Neural cell (in vitro differentiated cells): Measurements from ENCODE around the gene LRIT1. TPM values are rescaled to one million over a fixed set of nuclear protein-coding genes. Genes with fewer than 3 reads are reported as not detected.

ENCODE experiments used
- H2AFZ ChIP-seq: fragments of 200-600, 300-800 bp; sonication (generic), shearing (Covaris generic); 2 replicates; pipeline ENCODE4 v1.6.0; 2014; ENCODE audit warnings: low read depth, mild to moderate bottlenecking, antibody characterized with exemption, low read length, moderate library complexity
- H3F3A ChIP-seq: fragments of 200-600 bp; shearing (Covaris generic); 2 replicates; pipeline ENCODE4 v1.6.1; 2016; ENCODE audit warnings: mild to moderate bottlenecking, moderate library complexity, mixed read lengths, antibody characterized with exemption, low read length; ENCODE audit not compliant: insufficient read depth, poor library complexity, severe bottlenecking
- H3K27ac ChIP-seq: fragments of 200-600, 300-800 bp; sonication (generic), shearing (Covaris generic); 2 replicates; pipeline ENCODE4 v1.5.1; 2014; ENCODE audit warnings: mild to moderate bottlenecking, low read length, moderate library complexity
- H3K27me3 ChIP-seq: fragments of 300-800, 200-600 bp; sonication (generic), shearing (Covaris generic); 2 replicates; pipeline ENCODE4 v1.6.0; 2014; ENCODE audit warnings: mild to moderate bottlenecking, low read depth, low read length, moderate library complexity; ENCODE audit not compliant: insufficient read depth
- H3K36me3 ChIP-seq: fragments of 300-800, 200-600 bp; sonication (generic), shearing (Covaris generic); 2 replicates; pipeline ENCODE4 v1.5.1; 2014; ENCODE audit warnings: mild to moderate bottlenecking, antibody characterized with exemption, low read length, moderate library complexity; ENCODE audit not compliant: insufficient read depth
- H3K4me2 ChIP-seq: fragments of 300-800, 200-600 bp; sonication (generic), shearing (Covaris generic); 2 replicates; pipeline ENCODE4 v1.6.0; 2014; ENCODE audit warnings: mild to moderate bottlenecking, low read length
- H3K4me3 ChIP-seq: fragments of 300-800, 200-600 bp; sonication (generic), shearing (Covaris generic); 2 replicates; pipeline ENCODE4 v1.5.1; 2014; ENCODE audit warnings: mild to moderate bottlenecking, low read length, moderate library complexity
- H3K79me2 ChIP-seq: fragments of 200-600 bp; shearing (Covaris generic); replicated peaks from 2 replicates; pipeline ENCODE4 v1.6.0; 2014; ENCODE audit warnings: mild to moderate bottlenecking, low read length, moderate library complexity; ENCODE audit not compliant: insufficient read depth
- H3K9ac ChIP-seq: fragments of 300-800, 200-600 bp; sonication (generic), shearing (Covaris generic); 2 replicates; pipeline ENCODE4 v1.6.1; 2016; ENCODE audit warnings: mild to moderate bottlenecking, low read length, mixed read lengths
- H3K9me2 ChIP-seq: fragments of 200-600 bp; shearing (Covaris generic); 2 replicates; pipeline ENCODE4 v1.6.1; 2016; ENCODE audit warnings: mild to moderate bottlenecking, low read length, mixed read lengths; ENCODE audit not compliant: insufficient read depth
- H3K9me3 ChIP-seq: fragments of 200-600, 300-800 bp; sonication (generic), shearing (Covaris generic); 2 replicates; pipeline ENCODE4 v1.6.1; 2016; ENCODE audit warnings: mild to moderate bottlenecking, mixed run types, low read length, moderate library complexity, mixed read lengths
- H4K20me1 ChIP-seq: fragments of 200-600 bp; shearing (Covaris generic); 2 replicates; pipeline ENCODE4 v1.6.1; 2016; ENCODE audit warnings: mild to moderate bottlenecking, mixed run types; ENCODE audit not compliant: insufficient read depth
- EP300 ChIP-seq: fragments of 450-650 bp; conservative IDR thresholded peaks from 2 replicates; pipeline ENCODE4 v1.6.1; 2014; ENCODE audit warnings: antibody characterized with exemption, mild to moderate bottlenecking, moderate library complexity; ENCODE audit not compliant: poor library complexity, severe bottlenecking
- EZH2 ChIP-seq: fragments of 200-600, 300-800 bp; shearing (Covaris generic), sonication (generic); IDR thresholded peaks from 2 replicates; pipeline ENCODE4 v1.6.1; 2014; ENCODE audit warnings: antibody characterized with exemption, low read length, borderline replicate concordance, mild to moderate bottlenecking; ENCODE audit not compliant: insufficient read depth, poor library complexity, severe bottlenecking
- MXI1 ChIP-seq: fragments of 450-650 bp; conservative IDR thresholded peaks from 2 replicates; pipeline ENCODE4 v1.6.1; 2014; ENCODE audit warnings: antibody characterized with exemption, mild to moderate bottlenecking; ENCODE audit not compliant: poor library complexity, severe bottlenecking
- POLR2AphosphoS5 ChIP-seq: IDR thresholded peaks from 2 replicates; pipeline ENCODE4 v1.6.1; 2012
- RAD21 ChIP-seq: fragments of 450-650 bp; conservative IDR thresholded peaks from 2 replicates; pipeline ENCODE4 v1.6.1; 2014; ENCODE audit warnings: antibody characterized with exemption, mild to moderate bottlenecking, moderate library complexity
- SMC3 ChIP-seq: fragments of 450-650 bp; conservative IDR thresholded peaks from 2 replicates; pipeline ENCODE4 v1.6.1; 2014; ENCODE audit warnings: antibody characterized with exemption, mild to moderate bottlenecking, moderate library complexity; ENCODE audit not compliant: poor library complexity
- TAF1 ChIP-seq: IDR thresholded peaks from 2 replicates; pipeline ENCODE4 v1.6.1; 2012; ENCODE audit warnings: low read depth
- polyA plus RNA-seq: library from polyadenylated mRNA; depleted of rRNA; stranded (reverse); fragments of >200 nt; gene quantifications from 2 replicates; pipeline ENCODE4 v1.2.3, GENCODE V29; 2014
- TF ChIP-seq, protein P1 (sequence below): fragments of 450-650 bp; IDR thresholded peaks from 2 replicates; pipeline ENCODE4 v1.5.1; 2014; ENCODE audit warnings: antibody characterized with exemption, mild to moderate bottlenecking, moderate library complexity; ENCODE audit not compliant: poor library complexity, severe bottlenecking
- TF ChIP-seq, protein P2 (sequence below): IDR thresholded peaks from 2 replicates; pipeline ENCODE4 v1.6.1; 2012; ENCODE audit warnings: borderline replicate concordance

Gene LRIT1
- polyA plus RNA-seq, 1 donor from 2014 or later, result not detected

- Histone ChIP-seq H2AFZ (no peak overlapping the region), H3F3A (no peaks in the 10 kb centered on the region), H3K9me3 (no peaks in the 10 kb centered on the region), H3K9me2 (no peaks in the 10 kb centered on the region), H3K4me2 (no peak overlapping the region), H3K79me2 (no peaks in the 10 kb centered on the region), H3K36me3 (no peaks in the 10 kb centered on the region), H3K4me3 (no peak overlapping the region), H4K20me1 (no peaks in the 10 kb centered on the region), H3K27me3 (no peaks in the 10 kb centered on the region), H3K27ac (no peak overlapping the region), H3K9ac (no peak overlapping the region)
- TF ChIP-seq SMC3, result peak; percentile 97
- peak; percentile 98 for TF ChIP-seq RAD21
- TF ChIP-seq EZH2, result no peak
- peak; percentile 54 for TF ChIP-seq POLR2AphosphoS5
- peak; percentile 77 for TF ChIP-seq MXI1
- TF ChIP-seq, protein P1, sequence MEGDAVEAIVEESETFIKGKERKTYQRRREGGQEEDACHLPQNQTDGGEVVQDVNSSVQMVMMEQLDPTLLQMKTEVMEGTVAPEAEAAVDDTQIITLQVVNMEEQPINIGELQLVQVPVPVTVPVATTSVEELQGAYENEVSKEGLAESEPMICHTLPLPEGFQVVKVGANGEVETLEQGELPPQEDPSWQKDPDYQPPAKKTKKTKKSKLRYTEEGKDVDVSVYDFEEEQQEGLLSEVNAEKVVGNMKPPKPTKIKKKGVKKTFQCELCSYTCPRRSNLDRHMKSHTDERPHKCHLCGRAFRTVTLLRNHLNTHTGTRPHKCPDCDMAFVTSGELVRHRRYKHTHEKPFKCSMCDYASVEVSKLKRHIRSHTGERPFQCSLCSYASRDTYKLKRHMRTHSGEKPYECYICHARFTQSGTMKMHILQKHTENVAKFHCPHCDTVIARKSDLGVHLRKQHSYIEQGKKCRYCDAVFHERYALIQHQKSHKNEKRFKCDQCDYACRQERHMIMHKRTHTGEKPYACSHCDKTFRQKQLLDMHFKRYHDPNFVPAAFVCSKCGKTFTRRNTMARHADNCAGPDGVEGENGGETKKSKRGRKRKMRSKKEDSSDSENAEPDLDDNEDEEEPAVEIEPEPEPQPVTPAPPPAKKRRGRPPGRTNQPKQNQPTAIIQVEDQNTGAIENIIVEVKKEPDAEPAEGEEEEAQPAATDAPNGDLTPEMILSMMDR, result peak; percentile 98
- TF ChIP-seq TAF1, result no peak
- TF ChIP-seq, protein P2, sequence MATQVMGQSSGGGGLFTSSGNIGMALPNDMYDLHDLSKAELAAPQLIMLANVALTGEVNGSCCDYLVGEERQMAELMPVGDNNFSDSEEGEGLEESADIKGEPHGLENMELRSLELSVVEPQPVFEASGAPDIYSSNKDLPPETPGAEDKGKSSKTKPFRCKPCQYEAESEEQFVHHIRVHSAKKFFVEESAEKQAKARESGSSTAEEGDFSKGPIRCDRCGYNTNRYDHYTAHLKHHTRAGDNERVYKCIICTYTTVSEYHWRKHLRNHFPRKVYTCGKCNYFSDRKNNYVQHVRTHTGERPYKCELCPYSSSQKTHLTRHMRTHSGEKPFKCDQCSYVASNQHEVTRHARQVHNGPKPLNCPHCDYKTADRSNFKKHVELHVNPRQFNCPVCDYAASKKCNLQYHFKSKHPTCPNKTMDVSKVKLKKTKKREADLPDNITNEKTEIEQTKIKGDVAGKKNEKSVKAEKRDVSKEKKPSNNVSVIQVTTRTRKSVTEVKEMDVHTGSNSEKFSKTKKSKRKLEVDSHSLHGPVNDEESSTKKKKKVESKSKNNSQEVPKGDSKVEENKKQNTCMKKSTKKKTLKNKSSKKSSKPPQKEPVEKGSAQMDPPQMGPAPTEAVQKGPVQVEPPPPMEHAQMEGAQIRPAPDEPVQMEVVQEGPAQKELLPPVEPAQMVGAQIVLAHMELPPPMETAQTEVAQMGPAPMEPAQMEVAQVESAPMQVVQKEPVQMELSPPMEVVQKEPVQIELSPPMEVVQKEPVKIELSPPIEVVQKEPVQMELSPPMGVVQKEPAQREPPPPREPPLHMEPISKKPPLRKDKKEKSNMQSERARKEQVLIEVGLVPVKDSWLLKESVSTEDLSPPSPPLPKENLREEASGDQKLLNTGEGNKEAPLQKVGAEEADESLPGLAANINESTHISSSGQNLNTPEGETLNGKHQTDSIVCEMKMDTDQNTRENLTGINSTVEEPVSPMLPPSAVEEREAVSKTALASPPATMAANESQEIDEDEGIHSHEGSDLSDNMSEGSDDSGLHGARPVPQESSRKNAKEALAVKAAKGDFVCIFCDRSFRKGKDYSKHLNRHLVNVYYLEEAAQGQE, result no peak
- peak; percentile 40 for TF ChIP-seq EP300
Observed at GRCh38 chr10:84264611-84265141, 23.3 kb upstream of the LRIT1 start.

DNA sequence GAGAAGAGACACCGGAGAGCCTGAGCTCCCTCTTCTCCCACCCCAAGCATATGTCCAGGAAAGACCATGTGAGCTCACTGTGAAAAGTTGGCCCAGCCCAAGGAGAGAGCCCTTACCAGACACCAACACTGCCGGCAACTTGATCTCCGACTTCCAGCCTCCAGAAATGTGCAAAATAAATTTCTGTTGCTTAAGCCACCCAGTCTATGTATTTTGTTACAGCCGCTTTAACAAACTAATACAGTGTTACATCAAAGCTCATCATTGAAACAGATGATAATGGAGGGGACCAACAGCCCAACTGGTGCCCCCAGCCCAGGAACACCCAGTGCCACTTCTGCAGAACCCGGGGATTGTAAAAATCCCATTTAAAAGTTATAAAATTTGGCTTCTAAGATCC is 22.4 kb upstream of the LRIT1 start:
- H4K20me1 ChIP-seq, result no peaks in the 10 kb centered on the region
- H3K9me3 ChIP-seq, result no peaks in the 10 kb centered on the region

More for the DNA sequence above, 22.4 kb upstream of the LRIT1 start:
- Histone ChIP-seq H2AFZ (no peak overlapping the region), H3K4me3 (no peak overlapping the region), H3K4me2 (no peak overlapping the region), H3K27me3 (no peaks in the 10 kb centered on the region), H3F3A (no peaks in the 10 kb centered on the region), H3K9me2 (no peaks in the 10 kb centered on the region), H3K36me3 (no peaks in the 10 kb centered on the region), H3K79me2 (no peaks in the 10 kb centered on the region), H3K27ac (no peak overlapping the region), H3K9ac (no peak overlapping the region)
- no peak for TF ChIP-seq MXI1
- TF ChIP-seq, protein P1, result no peak
- TF ChIP-seq EZH2, result no peak
